ENCODE results near the gene P4HB.
"Not testable (repeated sequence)": the region's sequence is repeated elsewhere in the genome, so short reads cannot be mapped to it uniquely, and the experiment has no call there.

The P4HB gene

DNA sequence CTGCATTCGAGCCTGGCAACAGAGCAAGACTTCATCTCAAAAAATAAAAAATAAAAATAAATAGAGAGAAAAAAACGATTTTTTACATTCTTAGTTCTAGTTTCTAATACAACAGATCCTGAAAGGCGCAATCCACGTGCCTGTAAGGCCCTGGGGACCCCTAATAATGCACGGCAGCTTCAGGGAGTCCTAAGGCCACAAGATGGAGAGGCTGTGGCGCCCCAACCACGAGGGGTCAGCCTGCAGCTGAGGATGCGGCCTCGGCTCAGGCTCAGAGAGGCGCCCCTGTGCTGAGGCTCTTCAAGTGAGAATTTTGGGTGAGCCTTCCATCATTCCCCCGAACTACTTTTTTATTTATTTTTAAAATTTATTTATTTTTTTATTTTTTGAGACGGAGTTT lies 10.9 kb downstream of the P4HB start:
- no peak for DNase-seq

DNA sequence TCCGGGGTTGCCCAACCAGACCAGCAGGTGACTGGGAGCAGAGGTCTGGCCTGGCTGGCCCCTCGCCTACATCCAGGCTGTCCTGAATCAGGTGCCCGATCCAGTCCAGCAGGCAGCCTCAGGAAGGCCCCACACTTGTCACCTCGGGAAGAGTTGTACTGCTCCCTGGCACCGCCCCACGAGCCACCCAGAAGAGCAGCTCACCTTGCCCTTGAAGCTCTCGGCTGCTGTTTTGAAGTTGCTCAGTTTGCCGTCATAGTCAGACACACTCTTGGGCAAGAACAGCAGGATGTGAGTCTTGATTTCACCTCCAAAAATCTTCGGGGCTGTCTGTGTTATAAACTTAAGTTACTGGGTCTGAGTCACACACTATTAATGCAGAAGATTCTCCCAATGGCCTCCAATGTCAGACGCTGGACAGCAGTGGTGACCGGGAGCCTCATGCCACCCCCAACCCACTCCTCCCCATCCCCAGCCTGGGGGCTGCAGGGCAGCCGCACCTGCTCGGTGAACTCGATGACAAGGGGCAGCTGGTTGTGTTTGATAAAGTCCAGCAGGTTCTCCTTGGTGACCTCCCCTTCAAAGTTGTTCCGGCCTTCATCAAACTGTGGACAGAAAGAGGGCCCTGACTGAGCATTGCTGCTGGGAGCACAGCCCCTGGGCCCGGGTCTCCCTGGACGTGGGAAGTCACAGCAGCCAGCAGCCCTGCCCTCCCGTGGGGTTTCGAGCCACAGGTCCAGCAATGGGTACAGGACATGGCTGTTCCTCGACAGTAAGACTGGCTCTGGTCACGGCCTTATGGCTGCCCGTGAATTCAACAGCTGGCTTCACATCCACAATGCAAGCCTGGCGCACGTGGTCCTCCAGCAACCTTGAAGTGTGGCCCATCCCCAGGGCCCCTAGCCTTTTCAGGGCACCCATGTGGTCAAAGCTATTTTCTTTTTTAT lies 13.3 kb downstream of the P4HB start:
- DNase-seq: no peak

DNA sequence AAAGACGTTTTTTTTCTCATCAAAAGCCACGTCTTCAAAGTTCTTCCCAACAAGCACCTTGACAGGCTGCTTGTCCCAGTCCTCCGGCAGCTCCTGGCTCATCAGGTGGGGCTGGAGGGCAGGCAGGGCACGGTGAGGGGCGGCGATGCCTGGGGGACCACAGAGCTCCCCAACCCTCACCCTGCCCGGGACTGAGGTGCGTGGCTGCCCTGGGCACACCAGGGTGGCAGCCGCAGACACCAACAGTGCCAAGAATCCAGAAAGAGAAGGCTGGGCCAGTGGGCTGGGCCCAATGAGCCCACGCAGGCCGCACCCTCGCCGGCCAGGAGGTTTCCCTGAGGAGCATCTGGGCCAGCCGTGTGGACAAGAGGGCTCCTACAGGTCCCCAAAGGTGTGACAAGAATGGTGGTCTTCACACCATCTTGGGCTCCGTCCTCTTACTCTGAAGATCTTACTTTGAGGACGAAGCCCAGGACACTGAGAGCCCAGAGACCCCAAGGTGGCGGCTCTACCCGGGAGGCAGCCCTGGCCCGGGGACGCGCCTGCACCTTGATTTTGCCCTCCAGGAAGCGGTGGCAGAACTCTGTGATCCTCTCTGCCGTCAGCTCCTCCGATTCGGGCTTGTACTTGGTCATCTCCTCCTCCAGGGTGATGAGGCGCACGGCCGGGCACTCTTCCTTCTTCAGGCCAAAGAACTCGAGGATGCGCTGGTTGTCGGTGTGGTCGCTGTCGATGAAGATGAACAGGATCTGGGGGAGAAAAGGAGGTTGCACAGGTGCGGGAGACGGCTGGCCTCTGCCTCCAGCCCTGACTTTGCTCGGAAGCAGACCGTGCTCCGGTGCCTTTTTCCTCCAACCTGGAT lies 14.2 kb downstream of the P4HB start:
- no peak for DNase-seq

DNA sequence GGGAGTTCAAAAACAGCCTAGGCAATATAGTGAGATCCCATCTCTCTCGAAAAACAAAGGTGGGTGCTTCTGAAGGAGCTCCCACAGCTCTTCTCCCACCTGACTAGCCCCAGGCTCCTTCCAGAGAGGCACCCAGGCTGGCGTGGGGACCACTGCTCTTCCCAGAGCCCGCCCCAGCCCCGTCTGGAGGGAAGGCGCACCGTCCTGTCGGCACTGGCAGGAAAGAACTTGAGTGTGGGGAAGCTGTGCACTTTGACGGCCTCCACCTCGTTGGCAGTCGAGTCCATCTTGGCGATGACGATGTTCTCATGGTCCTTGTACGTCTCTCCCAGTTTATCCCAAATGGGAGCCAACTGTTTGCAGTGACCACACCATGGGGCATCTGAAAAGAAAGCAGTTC lies 15.0 kb downstream of the P4HB start:
- DNase-seq: no peak

DNA sequence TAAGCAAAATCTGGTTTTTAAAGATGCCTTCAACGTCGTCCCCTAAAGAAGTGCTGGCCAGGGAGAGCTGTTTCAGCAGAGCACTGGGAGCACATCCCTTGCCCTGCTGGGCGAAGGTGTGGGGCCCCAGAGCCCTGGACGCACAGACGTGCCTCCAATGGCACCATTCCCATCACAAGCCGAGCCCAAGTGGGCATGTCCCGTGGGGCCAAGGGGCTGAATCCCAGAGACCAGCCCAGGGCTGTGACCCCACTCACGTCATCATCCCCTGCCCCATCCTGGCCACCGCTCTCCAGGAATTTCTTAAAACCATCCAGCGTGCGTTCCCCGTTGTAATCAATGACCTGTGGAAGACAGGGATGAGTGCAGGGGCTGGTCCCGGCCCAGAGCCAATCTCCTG lies 15.4 kb downstream of the P4HB start:
- DNase-seq: no peak

DNA sequence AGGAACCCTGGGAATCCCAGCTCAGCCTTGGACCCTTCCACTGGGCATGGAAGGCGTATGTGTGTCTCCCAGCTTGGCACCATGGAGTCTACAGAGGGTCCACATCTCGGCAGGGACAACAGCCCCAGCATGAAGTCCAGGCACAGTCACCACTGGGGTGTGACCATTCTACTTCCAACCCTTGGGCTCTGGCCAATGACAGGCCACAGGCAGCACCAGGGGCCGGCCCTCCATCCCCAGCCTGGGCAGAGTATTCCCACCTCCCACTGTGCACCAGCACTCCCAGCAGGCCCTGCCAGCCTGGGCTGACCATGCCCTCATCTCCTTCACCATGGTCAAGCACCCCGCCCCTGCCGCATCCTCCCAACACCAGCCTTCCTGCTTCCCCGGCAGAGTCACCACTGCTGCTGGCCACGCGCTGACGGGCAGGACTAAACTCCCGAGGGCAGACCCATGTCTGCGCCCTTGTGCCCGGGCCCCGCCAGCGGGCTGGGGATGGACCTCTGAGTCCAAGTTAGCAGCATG lies 15.9 kb downstream of the P4HB start:
- no peak for DNase-seq

DNA sequence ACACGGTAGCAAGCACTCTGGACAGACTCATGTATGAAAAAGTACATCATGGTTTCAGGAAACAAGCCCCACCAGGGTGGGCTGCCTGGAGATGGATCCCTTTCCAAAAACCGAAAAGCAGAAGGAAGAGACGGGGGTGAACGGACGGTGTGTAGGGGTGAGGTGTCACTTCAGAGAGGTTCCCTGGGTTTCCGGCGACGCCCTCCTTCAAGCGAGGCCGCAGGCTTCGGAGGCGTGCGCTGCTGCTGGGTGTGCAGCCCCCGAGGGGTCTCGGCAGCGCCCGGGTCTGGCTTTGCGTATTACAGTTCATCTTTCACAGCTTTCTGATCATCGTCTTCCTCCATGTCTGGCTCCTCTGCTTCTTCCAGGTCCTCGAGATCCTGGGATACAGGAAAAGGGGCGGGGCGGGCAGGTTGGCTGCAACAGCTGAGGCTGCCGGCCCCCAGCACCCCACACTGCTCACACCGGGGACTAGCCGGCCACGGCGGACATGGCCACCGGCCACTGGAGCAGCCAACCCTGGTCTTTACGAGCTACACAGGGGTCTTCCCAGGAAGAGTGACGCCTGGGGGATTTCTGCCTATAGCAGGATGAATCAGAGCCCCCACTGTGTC lies 16.5 kb downstream of the P4HB start:
- DNase-seq: no peak

DNA sequence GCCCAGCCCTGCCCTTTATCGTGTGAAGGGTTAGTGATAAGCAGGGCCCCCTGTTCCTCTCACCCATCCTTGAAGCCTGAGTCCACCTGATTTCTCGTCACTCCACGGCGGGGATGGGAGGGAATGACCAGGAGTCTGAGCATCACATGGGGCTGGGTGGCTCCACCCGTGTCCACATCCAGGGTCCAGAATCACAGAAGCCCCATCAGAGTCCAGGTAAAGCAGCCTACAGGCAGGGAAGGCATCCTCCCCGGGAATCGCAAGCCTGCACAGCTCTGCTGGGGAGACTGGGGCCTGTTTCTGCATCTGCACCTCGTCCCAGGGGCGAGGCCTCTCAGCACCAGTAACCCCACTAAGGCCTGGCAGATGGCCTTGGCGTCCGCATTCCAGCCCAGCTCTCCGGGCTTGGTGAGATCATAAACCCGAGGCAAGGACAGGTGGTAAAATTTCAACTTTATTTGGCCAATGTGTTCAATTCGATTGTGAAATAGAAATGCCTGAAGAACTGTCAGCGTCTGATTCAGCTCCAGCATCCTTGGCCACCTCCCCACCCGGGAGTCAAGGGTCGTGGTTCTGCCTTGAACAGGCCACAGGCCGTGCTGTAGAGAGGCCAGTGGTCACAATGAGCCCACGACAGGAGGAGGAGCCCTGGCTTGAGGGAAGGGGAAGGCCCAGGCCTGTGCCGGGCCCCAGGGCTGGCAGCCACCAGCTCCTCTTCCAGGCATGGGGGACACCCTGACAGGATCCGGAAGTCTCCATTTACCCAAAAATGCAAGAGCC lies 17.4 kb downstream of the P4HB start:
- DNase-seq: no peak

DNA sequence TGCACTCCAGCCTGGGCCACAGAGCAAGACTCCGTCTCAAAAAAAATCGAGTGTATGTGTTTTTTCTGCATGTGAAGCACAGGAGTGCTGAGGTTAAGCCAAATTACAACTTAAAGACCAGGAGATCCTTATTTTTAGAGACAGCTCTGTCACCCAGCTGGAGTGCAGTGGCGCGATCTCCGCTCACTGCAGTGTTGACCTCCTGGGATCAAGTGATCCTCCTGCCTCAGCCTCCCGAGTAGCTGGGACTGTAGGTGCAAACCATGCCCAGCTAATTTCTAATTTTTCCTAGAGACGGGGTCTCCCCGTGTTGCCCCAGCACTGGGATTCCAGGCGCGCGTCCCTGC lies 18.0 kb downstream of the P4HB start:
- DNase-seq: no peak

DNA sequence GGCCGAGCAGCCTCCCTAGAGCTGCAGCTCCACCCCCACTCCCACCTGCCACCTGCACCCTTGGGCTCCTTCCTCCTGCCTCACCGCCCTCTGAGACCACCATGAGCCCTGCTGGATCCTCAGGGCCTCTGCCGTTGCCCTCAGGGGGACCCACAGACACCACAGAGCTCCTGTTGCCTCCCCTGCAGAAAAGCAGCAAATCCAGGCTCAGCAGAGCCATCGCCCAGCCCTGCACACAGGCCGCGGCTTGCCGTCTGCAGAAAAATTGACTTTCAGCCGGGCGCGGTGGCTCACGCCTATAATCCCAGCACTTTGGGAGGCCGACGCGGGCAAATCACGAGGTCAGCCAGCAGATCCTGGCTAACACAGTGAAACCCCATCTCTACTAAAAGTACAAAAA lies 18.5 kb downstream of the P4HB start:
- DNase-seq: no peak

DNA sequence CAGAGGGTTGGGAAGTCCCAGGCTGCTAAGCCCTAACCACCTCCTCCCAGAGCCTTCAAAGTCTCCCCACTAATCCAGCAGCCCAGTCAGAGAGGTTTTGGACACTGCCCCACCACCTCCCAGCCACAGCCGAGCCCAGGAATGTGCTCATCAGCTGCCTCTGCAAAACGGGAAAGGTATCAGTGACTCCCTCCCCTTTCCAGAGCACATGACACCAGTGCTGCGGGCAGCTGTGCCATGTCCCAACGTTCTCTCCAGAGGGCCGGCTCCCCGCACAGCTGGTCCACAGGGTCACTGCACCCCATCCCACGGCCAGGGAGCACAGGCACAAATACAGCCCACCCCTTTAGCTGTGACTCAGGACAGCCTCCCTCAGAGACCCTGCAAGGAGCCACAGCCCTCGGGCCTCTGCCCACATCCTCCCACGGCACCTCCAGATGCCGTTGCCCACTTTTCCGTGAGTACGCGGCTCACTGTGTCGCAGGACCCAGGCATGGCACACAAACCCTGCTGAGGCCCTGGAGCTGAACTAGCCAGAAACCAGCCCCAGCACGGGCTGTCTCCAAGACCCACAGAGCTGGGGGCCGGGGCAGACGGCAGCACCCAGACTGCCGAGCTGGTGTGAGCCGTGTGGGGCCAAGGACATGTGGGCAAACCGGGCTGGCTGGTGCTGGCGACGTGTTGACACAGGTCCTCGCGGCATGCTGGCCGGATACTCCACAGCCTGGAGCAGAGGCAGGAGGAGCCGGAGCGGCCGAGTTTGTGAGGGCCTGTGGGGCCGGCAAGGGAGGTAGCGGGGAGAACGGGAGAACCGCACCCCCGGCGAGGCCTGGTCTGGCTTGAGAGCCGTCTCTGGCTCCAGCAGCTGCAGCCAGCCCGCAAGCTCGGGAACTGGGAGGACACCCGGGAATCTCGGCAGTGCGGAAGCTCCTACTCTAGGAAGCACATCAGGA lies 19.2 kb downstream of the P4HB start:
- DNase-seq: no peak

DNA sequence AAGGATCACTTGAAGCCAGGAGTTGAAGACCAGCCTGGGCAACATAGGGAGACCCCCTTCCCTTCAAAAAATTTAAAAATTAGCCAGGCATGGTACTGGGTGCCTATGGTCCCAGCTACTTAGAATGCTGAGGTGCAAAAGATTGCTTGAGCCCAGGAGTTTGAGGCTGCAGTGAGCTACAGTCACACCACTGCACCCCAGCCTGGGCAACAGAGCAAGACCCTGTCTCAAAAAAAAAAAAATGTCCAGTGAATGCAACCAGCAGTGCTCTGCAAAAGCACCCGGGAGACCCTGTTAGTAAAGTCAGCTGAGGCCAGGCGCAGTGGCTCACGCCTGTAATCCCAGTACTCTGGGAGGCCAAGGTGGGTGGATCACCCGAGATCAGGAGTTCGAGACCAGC lies 20.3 kb downstream of the P4HB start:
- DNase-seq: not testable (repeated sequence)

DNA sequence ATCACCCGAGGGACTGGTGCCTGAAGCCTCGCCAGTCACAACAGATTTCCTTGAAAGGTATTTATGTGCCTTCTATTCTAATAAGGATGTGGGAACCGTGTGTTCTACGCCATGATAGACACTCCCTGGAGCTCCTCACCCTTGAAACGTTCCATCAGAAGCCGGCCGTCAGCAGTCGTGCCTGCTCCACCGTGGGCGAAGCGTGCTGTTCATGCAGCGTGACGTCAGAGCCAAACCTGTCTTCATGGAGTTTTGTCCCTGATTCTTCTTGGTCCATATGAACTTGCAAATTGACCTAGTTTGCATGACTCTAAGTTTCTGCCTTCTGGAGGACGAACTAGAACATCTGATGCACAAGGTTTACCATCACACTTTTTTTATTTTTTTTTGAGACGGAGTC lies 21.0 kb downstream of the P4HB start:
- DNase-seq: no peak

DNA sequence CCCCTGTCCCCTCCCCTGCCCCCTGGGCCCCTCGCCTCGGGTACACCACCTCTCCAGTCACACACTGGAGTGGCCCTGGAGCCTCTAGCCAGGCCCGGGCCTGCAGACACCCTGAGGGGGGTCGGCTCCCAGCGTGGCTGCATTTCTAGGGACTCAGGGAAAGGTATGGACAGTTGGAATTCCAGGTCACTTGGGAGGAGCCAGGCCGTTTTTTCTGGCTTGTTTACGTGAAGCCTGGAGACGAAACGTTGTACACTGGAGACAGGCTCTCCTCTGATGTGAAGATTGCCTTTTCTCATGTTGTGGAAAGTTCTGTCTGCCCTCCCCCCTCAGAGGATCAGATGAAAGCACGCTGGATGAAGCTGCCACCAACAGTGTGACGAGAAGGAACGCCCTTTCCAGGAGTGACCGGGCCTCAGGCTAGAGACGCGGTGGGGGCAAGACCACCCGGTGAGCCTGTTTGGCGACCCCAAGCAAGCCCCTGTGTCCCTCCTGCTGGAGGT lies 21.5 kb downstream of the P4HB start:
- DNase-seq: no peak

DNA sequence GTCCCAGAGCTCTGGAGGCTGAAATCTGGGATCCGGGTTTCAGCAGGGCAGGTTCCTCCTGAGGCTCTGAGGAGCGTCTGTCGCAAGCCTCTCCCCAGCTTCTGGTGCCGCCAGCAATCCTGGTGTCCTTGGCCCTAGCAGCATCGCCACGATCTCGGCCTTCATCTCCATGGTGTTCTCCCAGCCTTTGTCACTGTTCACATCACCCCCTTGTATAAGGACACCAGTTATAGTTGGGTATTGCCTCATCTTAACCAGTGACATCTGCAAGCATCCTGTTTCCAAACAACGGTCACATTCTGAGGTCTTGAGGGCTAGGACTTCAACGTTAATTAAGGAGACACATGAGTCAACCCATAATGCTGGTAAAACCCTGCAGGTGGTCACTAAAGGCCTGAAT lies 22.7 kb downstream of the P4HB start:
- DNase-seq: no peak

DNA sequence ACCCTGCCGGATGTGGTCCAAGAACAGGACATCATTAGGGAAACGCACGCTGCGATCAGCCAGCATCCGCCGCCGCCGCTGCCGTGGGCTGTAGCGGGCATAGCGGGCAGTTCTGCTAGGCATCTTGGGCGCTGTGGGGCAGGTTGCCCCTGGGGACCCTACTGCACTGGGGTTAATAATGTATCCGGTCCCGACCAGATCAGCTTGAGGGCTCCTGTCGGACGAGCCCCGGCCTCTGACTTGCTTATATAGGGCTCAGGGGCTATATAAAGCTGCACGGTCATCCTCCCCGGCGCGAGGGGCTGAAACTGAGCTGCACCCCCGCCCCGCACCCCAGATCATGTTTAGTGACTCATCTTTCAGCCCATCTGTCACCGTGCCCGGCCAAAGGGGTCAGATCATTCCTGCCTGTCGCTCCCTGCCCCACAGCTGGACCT lies 25.5 kb downstream of the P4HB start, which contains the start of gene PPP1R27:
TSS of gene PPP1R27 (minus strand) at position 220 of the 437 bp plus-strand sequence. CDS start at position 123, 97 bp downstream.
- DNase-seq: no peak

DNA sequence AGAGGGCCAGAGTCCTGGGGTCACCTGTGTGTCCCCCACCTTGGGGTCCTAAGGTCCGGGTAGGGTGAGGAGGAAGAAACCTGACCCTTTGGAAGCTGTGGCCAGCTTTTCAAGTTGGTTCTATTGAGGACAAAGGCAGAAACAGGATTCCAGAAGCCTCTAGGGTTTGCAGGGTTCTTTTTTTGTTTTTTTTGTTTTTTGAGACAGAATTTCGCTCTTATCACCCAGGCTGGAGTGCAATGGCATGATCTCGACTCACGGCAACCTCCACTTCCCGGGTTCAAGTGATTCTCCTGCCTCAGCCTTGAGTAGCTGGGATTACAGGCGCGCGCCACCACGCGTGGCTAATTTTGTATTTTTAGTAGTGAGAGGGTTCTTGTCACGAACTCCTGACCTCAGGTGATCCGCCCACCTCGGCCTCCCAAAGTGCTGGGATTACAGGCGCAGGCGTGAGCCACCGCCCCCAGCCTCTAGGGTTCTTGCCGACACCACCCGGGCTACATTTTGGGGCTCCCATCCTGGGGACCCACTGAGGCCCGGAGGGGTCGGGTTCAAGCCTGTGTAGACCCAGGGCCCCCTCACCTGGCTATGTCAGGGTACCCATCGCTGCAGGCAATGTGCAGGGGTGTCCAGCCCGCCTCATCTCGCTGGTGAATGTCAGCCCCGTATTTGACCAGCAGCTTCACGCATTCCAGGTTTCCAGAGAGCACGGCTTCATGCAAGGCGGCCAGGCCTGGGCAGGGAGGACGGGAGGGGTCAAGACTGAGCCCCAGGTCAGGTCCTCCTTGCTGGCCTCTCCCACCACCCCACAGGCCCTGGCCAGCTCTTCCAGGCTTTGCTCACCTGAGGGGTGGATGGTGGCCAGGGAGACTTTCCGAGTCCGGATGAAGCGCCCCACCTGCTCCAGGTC lies 26.2 kb downstream of the P4HB start:
- DNase-seq: no peak

All from anterior cingulate cortex (tissue), 58 donors.